BE2C (cell line): ENCODE data around the gene SORBS1.

Experiments
- DNase-seq: peaks from one replicate; pipeline ENCODE4 v3.0.0-alpha.2; 2020
- H3K27me3 ChIP-seq: fragments of 250-450 bp; sonication (Bioruptor Pico); 2 replicates; pipeline ENCODE4 v1.5.1; 2020; ENCODE audit warnings: mild to moderate bottlenecking
- H3K36me3 ChIP-seq: fragments of 250-450 bp; sonication (Bioruptor Pico); 2 replicates; pipeline ENCODE4 v1.5.1; 2020; ENCODE audit warnings: mild to moderate bottlenecking
- H3K4me1 ChIP-seq: fragments of 250-450 bp; sonication (Bioruptor Pico); 2 replicates; pipeline ENCODE4 v1.5.1; 2020
- H3K4me3 ChIP-seq: 2 replicates; pipeline ENCODE4 v1.5.1; 2011; ENCODE audit warnings: low read depth, low read length
- H3K9me3 ChIP-seq: fragments of 250-450 bp; sonication (Bioruptor Pico); 2 replicates; pipeline ENCODE4 v1.5.1; 2020
- CTCF ChIP-seq: IDR thresholded peaks from 2 replicates; pipeline ENCODE4 v1.5.1; 2012; ENCODE audit warnings: mild to moderate bottlenecking, low read depth, low read length

Gene SORBS1

GRCh38 chr10:95520617-95521016, 40.6 kb downstream of the SORBS1 start:
- no peaks in the 10 kb centered on the region for H3K36me3 ChIP-seq
- no peaks in the 10 kb centered on the region; the same call in 1 of the 2 replicates for H3K27me3 ChIP-seq
- no peak for DNase-seq
- H3K9me3 ChIP-seq = no peaks in the 10 kb centered on the region
- H3K4me1 ChIP-seq = no peaks in the 10 kb centered on the region
- H3K4me3 ChIP-seq = no peak overlapping the region
- TF ChIP-seq CTCF = no peak

GRCh38 chr10:95518455-95519452, 42.4 kb downstream of the SORBS1 start:
- DNase-seq = no peak
- no peak for TF ChIP-seq CTCF
- Histone ChIP-seq H3K27me3 (no peaks in the 10 kb centered on the region; the same call in 1 of the 2 replicates), H3K36me3 (no peaks in the 10 kb centered on the region), H3K4me3 (no peak overlapping the region), H3K9me3 (no peaks in the 10 kb centered on the region), H3K4me1 (no peaks in the 10 kb centered on the region)

- Histone ChIP-seq H3K9me3 (no peaks in the 10 kb centered on the region), H3K36me3 (no peaks in the 10 kb centered on the region), H3K4me1 (no peaks in the 10 kb centered on the region), H3K27me3 (no peaks in the 10 kb centered on the region; the same call in 1 of the 2 replicates), H3K4me3 (no peak overlapping the region)
- no peak for TF ChIP-seq CTCF
- no peak for DNase-seq
Observed at GRCh38 chr10:95517536-95518454, 43.4 kb downstream of the SORBS1 start.

GRCh38 chr10:95516774-95517373, 44.3 kb downstream of the SORBS1 start:
- no peak for TF ChIP-seq CTCF
- Histone ChIP-seq H3K27me3 (no peaks in the 10 kb centered on the region), H3K4me1 (no peaks in the 10 kb centered on the region), H3K9me3 (no peaks in the 10 kb centered on the region), H3K36me3 (no peaks in the 10 kb centered on the region), H3K4me3 (no peak overlapping the region)
- no peak for DNase-seq

GRCh38 chr10:95513941-95514392, 47.2 kb downstream of the SORBS1 start:
- H3K27me3 ChIP-seq = no peaks in the 10 kb centered on the region
- TF ChIP-seq CTCF = no peak
- no peaks in the 10 kb centered on the region for H3K4me1 ChIP-seq
- H3K36me3 ChIP-seq = no peaks in the 10 kb centered on the region
- no peaks in the 10 kb centered on the region for H3K9me3 ChIP-seq
- no peak for DNase-seq
- H3K4me3 ChIP-seq = no peak overlapping the region
